Measurements from ENCODE around the gene BBS7. TPM values are rescaled to one million over a fixed set of nuclear protein-coding genes. Genes with fewer than 3 reads are reported as not detected.
A peak's percentile ranks its signal among the peaks of the same experiment; 100 is the strongest.

BBS7 gene
- total RNA-seq, 2 experiments from 2014 or later: 16.4 to 18.5 TPM

DNA sequence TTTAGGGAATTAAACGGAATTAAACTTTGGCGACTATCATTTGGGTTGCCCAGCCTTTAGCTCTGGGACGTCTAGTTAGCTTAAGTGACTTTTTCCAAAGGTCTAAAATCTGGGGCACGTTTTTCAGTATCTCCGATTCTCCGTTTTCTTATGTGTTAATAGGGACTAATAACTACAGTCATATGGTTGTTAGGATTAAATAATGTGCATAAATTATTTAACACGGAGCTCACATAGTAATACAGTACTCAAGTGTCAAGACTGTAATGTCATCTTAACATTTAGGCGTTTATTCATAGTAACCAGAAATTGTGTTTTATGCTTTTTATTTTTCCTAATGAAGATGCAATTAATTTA is 46.1 kb downstream of the BBS7 start:
- H3K9me3 Mint-ChIP-seq (ENCODE audit: insufficient read depth): no peaks in the 10 kb centered on the region
- peaks cover 40% of the 10 kb centered on the region for H3K36me3 Mint-ChIP-seq (ENCODE audit: low read depth)
- H3K27ac Mint-ChIP-seq: peak overlapping the region; percentile 98
- no peaks in the 10 kb centered on the region for H3K27me3 Mint-ChIP-seq (ENCODE audit: low read depth)
- ChIA-PET POLR2A (interaction anchor here (0.7 to 2.0 kb wide), 7 partner anchors 8 to 128 kb away, joined by 3 to 23 read pairs (median 3); partner anchors contain the start of genes ANXA5, BBS7 and EXOSC9), CTCF (interaction anchor here (1.0 to 1.1 kb wide), 2 partner anchors 12 to 23 kb away, joined by 3 read pairs; partner anchors contain the start of gene EXOSC9)
- peaks cover 29% of the 10 kb centered on the region for H3K4me1 Mint-ChIP-seq (ENCODE audit: low read depth)
- ATAC-seq: no peak
- DNase-seq: no peak
- H3K4me3 Mint-ChIP-seq: peak overlapping the region; percentile 97

DNA sequence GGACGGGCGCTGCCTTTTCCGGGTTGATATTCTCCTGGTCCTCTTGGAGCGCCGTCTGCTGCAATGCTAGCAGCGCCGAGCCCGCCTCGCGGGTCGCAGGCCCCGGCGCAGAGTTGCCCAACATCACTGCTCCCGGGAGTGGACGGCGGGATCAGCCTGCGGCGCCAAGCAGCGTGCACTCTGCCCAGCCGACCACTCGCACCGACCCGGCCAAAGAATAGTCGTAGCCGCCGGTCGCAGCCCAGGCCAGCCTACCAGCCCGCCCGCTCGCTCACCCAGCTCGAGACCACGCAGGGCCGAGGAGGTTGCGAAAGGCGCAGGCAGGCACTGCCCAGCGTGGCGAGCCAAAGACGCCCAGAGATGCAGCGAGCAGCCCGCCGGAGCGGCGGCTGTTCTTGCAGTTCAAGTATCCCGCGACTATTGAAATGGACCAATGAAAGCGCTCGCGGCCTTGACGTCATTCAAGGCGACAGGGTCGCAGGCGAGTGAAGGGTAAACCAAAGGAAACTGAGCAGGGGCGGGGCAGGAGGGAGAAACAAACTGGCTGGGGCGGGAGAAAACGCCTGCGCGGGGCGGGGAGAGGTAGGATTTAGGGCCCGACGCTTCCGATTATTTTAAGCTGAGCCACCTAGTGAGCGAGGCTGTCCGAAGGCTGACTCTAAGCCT is 46.6 kb downstream of the BBS7 start, which contains the start of gene CCNA2:
CCNA2 (minus strand) TSS at position 379 of the 666 bp plus-strand sequence; CDS start at position 124, 255 bp downstream.
- H3K27me3 Mint-ChIP-seq (ENCODE audit: low read depth): no peaks in the 10 kb centered on the region
- CTCF ChIA-PET: interaction anchor here (1.0 to 1.1 kb wide), 2 partner anchors 12 to 23 kb away, joined by 3 read pairs; partner anchors contain the start of gene EXOSC9

DNA sequence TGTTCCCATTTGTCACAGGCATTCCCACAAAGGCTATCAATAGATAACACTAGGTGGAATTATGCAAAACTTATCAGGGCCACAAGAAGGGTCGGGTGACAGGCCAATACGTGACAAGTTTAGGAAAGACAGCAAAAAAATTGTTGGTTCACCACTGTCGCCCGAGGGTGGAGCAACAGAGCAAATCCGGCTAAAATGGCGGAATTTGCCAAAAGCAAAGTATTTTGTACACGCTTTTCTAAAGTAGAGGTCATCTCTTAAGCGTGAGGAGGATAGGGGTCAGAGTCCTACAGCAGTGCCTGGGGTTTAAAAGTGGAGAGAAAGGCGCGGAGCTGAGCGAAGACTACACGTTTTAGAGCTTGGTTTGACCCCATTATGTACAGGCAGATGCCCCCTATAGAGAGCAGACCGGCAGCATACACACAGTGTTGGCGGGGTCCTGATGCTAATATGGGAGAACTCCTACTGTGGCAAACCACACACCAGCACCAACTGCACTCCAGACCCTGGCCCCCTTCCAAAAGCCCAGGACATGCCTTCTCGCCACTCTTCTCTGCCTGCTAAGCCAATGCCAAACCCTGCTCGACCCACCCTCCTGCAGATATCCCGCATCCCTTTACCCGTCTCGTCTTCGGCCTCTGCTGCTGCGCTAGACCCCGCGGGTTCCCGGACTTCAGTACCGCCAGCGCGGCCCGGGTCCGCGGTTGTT is 47.3 kb downstream of the BBS7 start:
- CTCF ChIA-PET: interaction anchor here (0.8 to 1.1 kb wide), 3 partner anchors 11 to 756 kb away, joined by 3 read pairs; no protein-coding TSS in a partner anchor
- peak overlapping the region; percentile 97 for H3K4me3 Mint-ChIP-seq

More for the DNA sequence above, 46.6 kb downstream of the BBS7 start, which contains the start of gene CCNA2:
- ATAC-seq (peak; percentile 94), DNase-seq (peak; percentile 99)
- peak within 1 kb of the TSS; percentile 97 for H3K4me3 Mint-ChIP-seq
- H3K27ac Mint-ChIP-seq: peak within 1 kb of the TSS; percentile 98
- H3K36me3 Mint-ChIP-seq (ENCODE audit: low read depth): peaks cover 45% of the 10 kb centered on the region
- POLR2A ChIA-PET: interaction anchor here (0.7 to 2.0 kb wide), 14 partner anchors 7 to 127 kb away, joined by 3 to 23 read pairs (median 3); partner anchors contain the start of genes ANXA5, BBS7 and EXOSC9
- H3K4me1 Mint-ChIP-seq (ENCODE audit: low read depth): peaks cover 34% of the 10 kb centered on the region
- no peaks in the 10 kb centered on the region for H3K9me3 Mint-ChIP-seq (ENCODE audit: insufficient read depth)

DNA sequence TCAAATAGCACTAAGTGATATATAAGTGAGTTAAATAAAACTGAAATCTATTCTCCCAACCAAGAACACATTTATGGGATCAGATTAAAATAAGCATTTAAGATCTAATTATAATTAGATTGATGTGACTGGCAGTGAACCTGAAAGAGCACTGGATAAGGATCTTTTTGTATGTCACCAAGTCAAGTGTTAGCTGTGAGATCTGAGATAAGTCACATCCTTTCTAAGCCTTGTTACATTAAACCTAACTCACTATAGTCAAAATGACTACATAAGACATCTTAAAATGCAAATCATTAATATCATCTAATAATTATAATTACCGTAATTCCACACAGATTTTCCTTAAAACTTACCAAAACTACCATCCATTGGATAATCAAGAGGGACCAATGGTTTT is 48.2 kb downstream of the BBS7 start:
- DNase-seq (no peak), ATAC-seq (no peak)
- peaks cover 46% of the 10 kb centered on the region for H3K4me1 Mint-ChIP-seq (ENCODE audit: low read depth)
- POLR2A ChIA-PET: interaction anchor here (1.2 to 1.8 kb wide), 2 partner anchors 8 to 20 kb away, joined by 4 to 6 read pairs; partner anchors contain the start of gene EXOSC9
- no peaks in the 10 kb centered on the region for H3K9me3 Mint-ChIP-seq (ENCODE audit: insufficient read depth)
- peak overlapping the region; percentile 98 for H3K27ac Mint-ChIP-seq
- H3K27me3 Mint-ChIP-seq (ENCODE audit: low read depth): no peaks in the 10 kb centered on the region
- peak overlapping the region; percentile 97 for H3K4me3 Mint-ChIP-seq
- CTCF ChIA-PET: interaction anchor here (0.8 to 1.1 kb wide), 3 partner anchors 10 to 756 kb away, joined by 3 read pairs; no protein-coding TSS in a partner anchor
- peaks cover 58% of the 10 kb centered on the region for H3K36me3 Mint-ChIP-seq (ENCODE audit: low read depth)

More for the DNA sequence above, 47.3 kb downstream of the BBS7 start:
- ATAC-seq (peak; percentile 43), DNase-seq (peak; percentile 74)
- Mint-ChIP-seq H3K27ac (peak overlapping the region; percentile 98), H3K27me3 (ENCODE audit: low read depth) (no peaks in the 10 kb centered on the region), H3K36me3 (ENCODE audit: low read depth) (peaks cover 52% of the 10 kb centered on the region), H3K9me3 (ENCODE audit: insufficient read depth) (no peaks in the 10 kb centered on the region), H3K4me1 (ENCODE audit: low read depth) (peaks cover 41% of the 10 kb centered on the region)
- POLR2A ChIA-PET: interaction anchor here (1.0 to 1.8 kb wide), 7 partner anchors 9 to 34 kb away, joined by 3 to 10 read pairs (median 3); partner anchors contain the start of gene EXOSC9

- no peak for DNase-seq
- H3K36me3 Mint-ChIP-seq (ENCODE audit: low read depth): peaks cover 68% of the 10 kb centered on the region
- peaks cover 57% of the 10 kb centered on the region for H3K4me1 Mint-ChIP-seq (ENCODE audit: low read depth)
- H3K4me3 Mint-ChIP-seq: no peak overlapping the region
- H3K27ac Mint-ChIP-seq: peak overlapping the region; percentile 50
- ChIA-PET CTCF (no interaction called here), POLR2A (interaction anchor here (0.7 to 1.0 kb wide), 2 partner anchors 18 to 123 kb away, joined by 3 to 4 read pairs; partner anchors contain the start of genes ANXA5 and EXOSC9)
- no peaks in the 10 kb centered on the region for H3K9me3 Mint-ChIP-seq (ENCODE audit: insufficient read depth)
- ATAC-seq: no peak
- H3K27me3 Mint-ChIP-seq (ENCODE audit: low read depth): no peaks in the 10 kb centered on the region
These were observed 50.9 kb downstream of the BBS7 start for GRCh38 chr4:121819216-121819965.

- peaks cover 70% of the 10 kb centered on the region for H3K36me3 Mint-ChIP-seq (ENCODE audit: low read depth)
- ATAC-seq (no peak), DNase-seq (no peak)
- H3K4me3 Mint-ChIP-seq: no peak overlapping the region
- peaks cover 55% of the 10 kb centered on the region for H3K4me1 Mint-ChIP-seq (ENCODE audit: low read depth)
- POLR2A ChIA-PET: interaction anchor here (1.0 kb wide), 1 partner anchor 12 kb away, joined by 3 read pairs; no protein-coding TSS in a partner anchor
- CTCF ChIA-PET: no interaction called here
- H3K27ac Mint-ChIP-seq: peak overlapping the region; percentile 40
- H3K9me3 Mint-ChIP-seq (ENCODE audit: insufficient read depth): no peaks in the 10 kb centered on the region
- no peaks in the 10 kb centered on the region for H3K27me3 Mint-ChIP-seq (ENCODE audit: low read depth)
These were observed 52.1 kb downstream of the BBS7 start for GRCh38 chr4:121818215-121818614.

- CTCF ChIA-PET: no interaction called here
- DNase-seq: no peak
- peaks cover 55% of the 10 kb centered on the region for H3K4me1 Mint-ChIP-seq (ENCODE audit: low read depth)
These were observed 52.6 kb downstream of the BBS7 start for GRCh38 chr4:121817701-121818100.

GRCh38 chr4:121817006-121817405 is 53.3 kb downstream of the BBS7 start:
- POLR2A ChIA-PET: interaction anchor here (0.6 to 1.1 kb wide), 2 partner anchors 7 to 610 kb away, joined by 3 read pairs; no protein-coding TSS in a partner anchor
- Mint-ChIP-seq H3K4me1 (ENCODE audit: low read depth) (peaks cover 55% of the 10 kb centered on the region), H3K4me3 (no peak overlapping the region), H3K27me3 (ENCODE audit: low read depth) (no peaks in the 10 kb centered on the region), H3K27ac (no peak overlapping the region), H3K36me3 (ENCODE audit: low read depth) (peaks cover 66% of the 10 kb centered on the region), H3K9me3 (ENCODE audit: insufficient read depth) (no peaks in the 10 kb centered on the region)
- ATAC-seq: no peak
- DNase-seq: no peak
- CTCF ChIA-PET: no interaction called here

More at GRCh38 chr4:121817701-121818100, 52.6 kb downstream of the BBS7 start:
- Mint-ChIP-seq H3K4me3 (no peak overlapping the region), H3K9me3 (ENCODE audit: insufficient read depth) (no peaks in the 10 kb centered on the region), H3K36me3 (ENCODE audit: low read depth) (peaks cover 69% of the 10 kb centered on the region), H3K27me3 (ENCODE audit: low read depth) (no peaks in the 10 kb centered on the region), H3K27ac (peak overlapping the region; percentile 4)
- POLR2A ChIA-PET: interaction anchor here (1.0 kb wide), 1 partner anchor 12 kb away, joined by 3 read pairs; no protein-coding TSS in a partner anchor
- ATAC-seq: no peak

- H3K4me3 Mint-ChIP-seq: no peak overlapping the region
- no peak for ATAC-seq
- DNase-seq: no peak
- H3K27ac Mint-ChIP-seq: no peak overlapping the region
- peaks cover 56% of the 10 kb centered on the region for H3K4me1 Mint-ChIP-seq (ENCODE audit: low read depth)
- H3K27me3 Mint-ChIP-seq (ENCODE audit: low read depth): no peaks in the 10 kb centered on the region
- ChIA-PET CTCF (no interaction called here), POLR2A (interaction anchor here (0.7 to 2.0 kb wide), 3 partner anchors 8 to 14 kb away, joined by 3 to 8 read pairs (median 6); partner anchors contain the start of genes CCNA2 and EXOSC9)
- no peaks in the 10 kb centered on the region for H3K9me3 Mint-ChIP-seq (ENCODE audit: insufficient read depth)
- peaks cover 67% of the 10 kb centered on the region for H3K36me3 Mint-ChIP-seq (ENCODE audit: low read depth)
These were observed 55.5 kb downstream of the BBS7 start for GRCh38 chr4:121814756-121815155.

- Mint-ChIP-seq H3K4me1 (ENCODE audit: low read depth) (peaks cover 29% of the 10 kb centered on the region), H3K27me3 (ENCODE audit: low read depth) (no peaks in the 10 kb centered on the region), H3K9me3 (ENCODE audit: insufficient read depth) (no peaks in the 10 kb centered on the region), H3K4me3 (no peak overlapping the region), H3K36me3 (ENCODE audit: low read depth) (peaks cover 53% of the 10 kb centered on the region), H3K27ac (peak overlapping the region; percentile 71)
- DNase-seq: no peak
- CTCF ChIA-PET: interaction anchor here (1.6 kb wide), 1 partner anchor 9 kb away, joined by 5 read pairs; no protein-coding TSS in a partner anchor
- POLR2A ChIA-PET: interaction anchor here (0.8 to 2.3 kb wide), 3 partner anchors 10 to 13 kb away, joined by 3 to 8 read pairs (median 5); partner anchors contain the start of gene EXOSC9
- ATAC-seq: peak; percentile 76
These were observed 59.2 kb downstream of the BBS7 start for GRCh38 chr4:121811122-121811521.

GRCh38 chr4:121806411-121806810 is 63.9 kb downstream of the BBS7 start:
- Mint-ChIP-seq H3K27me3 (ENCODE audit: low read depth) (no peaks in the 10 kb centered on the region), H3K36me3 (ENCODE audit: low read depth) (peaks cover 60% of the 10 kb centered on the region), H3K9me3 (ENCODE audit: insufficient read depth) (no peaks in the 10 kb centered on the region), H3K27ac (no peak overlapping the region), H3K4me1 (ENCODE audit: low read depth) (peaks cover 36% of the 10 kb centered on the region), H3K4me3 (no peak overlapping the region)
- POLR2A ChIA-PET: interaction anchor here (1.2 to 1.4 kb wide), 2 partner anchors 11 to 17 kb away, joined by 3 read pairs; no protein-coding TSS in a partner anchor
- no peak for ATAC-seq
- CTCF ChIA-PET: no interaction called here
- no peak for DNase-seq

All from activated CD8-positive, alpha-beta T cell treated with anti-CD3 and anti-CD28 coated beads, Interleukin-2, amount 10 ng/mL, durations not matched to agents 7 days and 5 days (primary cell).